H9 (cell line): ENCODE measurements around the gene ARL5A. TPM values are rescaled to one million over a fixed set of nuclear protein-coding genes. Genes with fewer than 3 reads are reported as not detected.

ENCODE experiments used
- DNase-seq: peaks from one replicate; pipeline ENCODE4 v3.0.0-alpha.2; 2017
- H2AFZ ChIP-seq: one replicate; pipeline ENCODE4 v1.6.1; 2013; ENCODE audit warnings: mild to moderate bottlenecking, low read length, control low read depth, moderate library complexity
- H2AK5ac ChIP-seq: 2 replicates; pipeline ENCODE4 v1.6.1; 2013; ENCODE audit warnings: low read length, control low read depth, mixed read lengths; ENCODE audit not compliant: insufficient read length
- H2BK120ac ChIP-seq: one replicate; pipeline ENCODE4 v1.6.1; 2013; ENCODE audit warnings: low read depth, mild to moderate bottlenecking, low read length, control low read depth, inconsistent platforms; ENCODE audit not compliant: poor library complexity, severe bottlenecking
- H2BK12ac ChIP-seq: 2 replicates; pipeline ENCODE4 v1.6.1; 2013; ENCODE audit warnings: low read length, control low read depth, mixed read lengths, low read depth; ENCODE audit not compliant: insufficient read length
- H2BK15ac ChIP-seq: 2 replicates; pipeline ENCODE4 v1.6.1; 2013; ENCODE audit warnings: low read depth, low read length, control low read depth
- H2BK20ac ChIP-seq: one replicate; pipeline ENCODE4 v1.6.1; 2013; ENCODE audit warnings: low read depth, mild to moderate bottlenecking, low read length, control low read depth, inconsistent platforms; ENCODE audit not compliant: poor library complexity, severe bottlenecking
- H2BK5ac ChIP-seq: 2 replicates; pipeline ENCODE4 v1.6.1; 2013; ENCODE audit warnings: low read length, control low read depth, mixed read lengths; ENCODE audit not compliant: insufficient read length
- H3K14ac ChIP-seq: 2 replicates; pipeline ENCODE4 v1.6.1; 2013; ENCODE audit warnings: low read length, control low read depth; ENCODE audit not compliant: insufficient read depth
- H3K18ac ChIP-seq: 2 replicates; pipeline ENCODE4 v1.6.1; 2013; ENCODE audit warnings: low read depth, mild to moderate bottlenecking, mixed read lengths, low read length, control low read depth; ENCODE audit not compliant: insufficient read length
- H3K23ac ChIP-seq: 2 replicates; pipeline ENCODE4 v1.6.1; 2013; ENCODE audit warnings: low read length, control low read depth, mixed read lengths, low read depth; ENCODE audit not compliant: insufficient read length
- H3K23me2 ChIP-seq: 2 replicates; pipeline ENCODE4 v1.6.1; 2013; ENCODE audit warnings: low read depth, mild to moderate bottlenecking, mixed read lengths, low read length, control low read depth; ENCODE audit not compliant: insufficient read length, poor library complexity, severe bottlenecking
- H3K27ac ChIP-seq: 2 replicates; pipeline ENCODE4 v1.5.1; 2013; ENCODE audit warnings: low read length, control low read depth, mixed read lengths, low read depth; ENCODE audit not compliant: insufficient read length
- H3K27me3 ChIP-seq: 2 replicates; pipeline ENCODE4 v1.6.1; 2013; ENCODE audit warnings: low read length, control low read depth, inconsistent platforms; ENCODE audit not compliant: insufficient read depth
- H3K4ac ChIP-seq: 2 replicates; pipeline ENCODE4 v1.6.1; 2013; ENCODE audit warnings: low read depth, mild to moderate bottlenecking, control low read depth, inconsistent platforms, low read length, moderate library complexity
- H3K4me1 ChIP-seq: 2 replicates; pipeline ENCODE4 v1.6.1; 2013; ENCODE audit warnings: low read length, control low read depth, inconsistent platforms; ENCODE audit not compliant: insufficient read depth
- H3K4me2 ChIP-seq: 2 replicates; pipeline ENCODE4 v1.6.1; 2013; ENCODE audit warnings: low read length, control low read depth, mixed read lengths; ENCODE audit not compliant: insufficient read length, insufficient read depth
- H3K56ac ChIP-seq: 2 replicates; pipeline ENCODE4 v1.6.1; 2013; ENCODE audit warnings: low read depth, mild to moderate bottlenecking, mixed read lengths, low read length, control low read depth; ENCODE audit not compliant: insufficient read length
- H3K79me1 ChIP-seq: 2 replicates; pipeline ENCODE4 v1.6.1; 2013; ENCODE audit warnings: low read depth, mild to moderate bottlenecking, moderate library complexity, low read length, control low read depth, inconsistent platforms; ENCODE audit not compliant: insufficient read depth, poor library complexity, severe bottlenecking
- H3K79me2 ChIP-seq: 2 replicates; pipeline ENCODE4 v1.6.1; 2013; ENCODE audit warnings: low read length, control low read depth, inconsistent platforms; ENCODE audit not compliant: insufficient read depth
- H3K9ac ChIP-seq: 2 replicates; pipeline ENCODE4 v1.6.1; 2013; ENCODE audit warnings: low read length, control low read depth, mixed read lengths; ENCODE audit not compliant: insufficient read length; ENCODE audit errors: extremely low read depth
- H3K9me3 ChIP-seq: one replicate; pipeline ENCODE4 v1.6.1; 2013; ENCODE audit warnings: low read depth, low read length, inconsistent platforms; ENCODE audit not compliant: control insufficient read depth
- H3T11ph ChIP-seq: one replicate; pipeline ENCODE4 v1.6.1; 2013; ENCODE audit warnings: mild to moderate bottlenecking, low read length, control low read depth, inconsistent platforms
- H4K20me1 ChIP-seq: one replicate; pipeline ENCODE4 v1.6.1; 2013; ENCODE audit not compliant: control insufficient read depth, insufficient read length, insufficient read depth
- H4K5ac ChIP-seq: 2 replicates; pipeline ENCODE4 v1.6.1; 2013; ENCODE audit warnings: low read depth, mild to moderate bottlenecking, mixed read lengths, low read length, control low read depth; ENCODE audit not compliant: insufficient read length
- H4K8ac ChIP-seq: replicated peaks from 2 replicates; pipeline ENCODE4 v1.6.1; 2013; ENCODE audit warnings: low read length, control low read depth, mixed read lengths, low read depth; ENCODE audit not compliant: insufficient read length
- H4K91ac ChIP-seq: 2 replicates; pipeline ENCODE4 v1.6.1; 2013; ENCODE audit warnings: low read depth, mild to moderate bottlenecking, moderate library complexity, mixed read lengths, low read length, control low read depth; ENCODE audit not compliant: insufficient read length
- H3K27ac Mint-ChIP-seq, 3 experiments: 2 replicates in 2 of 3; 3 replicates in 1 of 3; pipeline ENCODE4 v1.8.0; 2020 to 2021; ENCODE audit warnings: mixed read lengths in 3 of 3, mild to moderate bottlenecking in 1 of 3, moderate library complexity in 1 of 3
- H3K27me3 Mint-ChIP-seq: 2 replicates; pipeline ENCODE4 v1.8.0; 2021; ENCODE audit warnings: low read depth, mild to moderate bottlenecking, moderate library complexity, mixed read lengths
- H3K36me3 Mint-ChIP-seq, 3 experiments: 2 replicates in 2 of 3; 3 replicates in 1 of 3; pipeline ENCODE4 v1.8.0; 2020 to 2021; ENCODE audit warnings: low read depth in 3 of 3, mixed read lengths in 3 of 3; ENCODE audit not compliant: insufficient read depth in 1 of 3
- H3K4me1 Mint-ChIP-seq, 2 experiments: 2 replicates each; pipeline ENCODE4 v1.8.0; 2020; ENCODE audit warnings: mixed read lengths in 2 of 2
- H3K4me3 Mint-ChIP-seq, 2 experiments: 2 replicates in 1 of 2; 3 replicates in 1 of 2; pipeline ENCODE4 v1.8.0; 2020 to 2021; ENCODE audit warnings: mild to moderate bottlenecking in 2 of 2, mixed read lengths in 2 of 2, moderate library complexity in 1 of 2
- H3K9me3 Mint-ChIP-seq, 2 experiments: 2 replicates in 1 of 2; 3 replicates in 1 of 2; pipeline ENCODE4 v1.8.0; 2020; ENCODE audit warnings: mild to moderate bottlenecking in 2 of 2, mixed read lengths in 2 of 2, moderate library complexity in 1 of 2
- WGBS: extraction: QIAGEN DNeasy Blood & Tissue Kit; methylation state at CpG from one replicate; pipeline ENCODE4 v1.1.7; 2013; ENCODE audit warnings: missing lambda C conversion rate, low lambda C conversion rate, mixed read lengths; ENCODE audit not compliant: insufficient read length; ENCODE audit errors: extremely low coverage; 5-methylcytosine and 5-hydroxymethylcytosine counted together
- total RNA-seq: library from RNA; stranded (reverse); gene quantifications from 2 replicates; pipeline ENCODE4 v1.2.1, GENCODE V29; 2021
- TF ChIP-seq, protein P1 (sequence below): fragments of 200-600 bp; sonication (generic); conservative IDR thresholded peaks from 3 replicates; pipeline ENCODE4 v1.8.0; 2021; ENCODE audit warnings: antibody characterized with exemption, mild to moderate bottlenecking

The ARL5A gene
- total RNA-seq, 1 experiment from 2014 or later, result 66.7 TPM

DNA sequence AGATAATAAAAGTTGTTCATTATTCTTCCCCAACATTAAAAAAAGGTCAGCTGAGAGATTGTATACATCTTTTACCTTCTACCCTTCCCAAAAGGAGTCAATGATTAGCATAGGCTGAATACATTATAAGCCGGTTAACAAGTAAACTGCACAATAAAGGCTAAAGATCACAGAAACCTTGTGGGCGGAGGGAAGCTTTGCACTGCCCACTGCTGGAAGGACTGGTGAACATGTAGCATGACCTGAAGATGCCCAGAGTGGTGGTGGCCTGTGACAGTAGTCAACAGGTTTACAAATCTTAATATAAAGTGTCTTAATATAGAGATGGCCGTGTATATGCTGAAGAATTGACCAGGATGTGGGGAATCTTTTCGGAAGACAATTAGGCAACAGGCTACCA lies 35.6 kb downstream of the ARL5A start:
- Histone ChIP-seq H4K5ac (no peak overlapping the region), H3K9ac (no peak overlapping the region), H2AK5ac (no peak overlapping the region), H2BK20ac (no peak overlapping the region), H2BK15ac (no peak overlapping the region), H4K20me1 (no peaks in the 10 kb centered on the region), H3K9me3 (no peaks in the 10 kb centered on the region), H3K27me3 (no peaks in the 10 kb centered on the region), H4K91ac (no peak overlapping the region), H3K4ac (no peak overlapping the region), H3K56ac (no peak overlapping the region), H4K8ac (no peak overlapping the region), H2BK120ac (no peak overlapping the region), H3K79me1 (no peaks in the 10 kb centered on the region), H3K79me2 (no peaks in the 10 kb centered on the region), H2AFZ (no peak overlapping the region), H3K23ac (no peak overlapping the region), H3K23me2 (no peaks in the 10 kb centered on the region), H3K14ac (no peak overlapping the region), H3K4me1 (no peaks in the 10 kb centered on the region), H3K4me2 (no peak overlapping the region), H2BK12ac (no peak overlapping the region), H3K27ac (no peak overlapping the region), H3K18ac (no peak overlapping the region), H3T11ph (no peak overlapping the region), H2BK5ac (no peak overlapping the region)
- TF ChIP-seq, protein P1, sequence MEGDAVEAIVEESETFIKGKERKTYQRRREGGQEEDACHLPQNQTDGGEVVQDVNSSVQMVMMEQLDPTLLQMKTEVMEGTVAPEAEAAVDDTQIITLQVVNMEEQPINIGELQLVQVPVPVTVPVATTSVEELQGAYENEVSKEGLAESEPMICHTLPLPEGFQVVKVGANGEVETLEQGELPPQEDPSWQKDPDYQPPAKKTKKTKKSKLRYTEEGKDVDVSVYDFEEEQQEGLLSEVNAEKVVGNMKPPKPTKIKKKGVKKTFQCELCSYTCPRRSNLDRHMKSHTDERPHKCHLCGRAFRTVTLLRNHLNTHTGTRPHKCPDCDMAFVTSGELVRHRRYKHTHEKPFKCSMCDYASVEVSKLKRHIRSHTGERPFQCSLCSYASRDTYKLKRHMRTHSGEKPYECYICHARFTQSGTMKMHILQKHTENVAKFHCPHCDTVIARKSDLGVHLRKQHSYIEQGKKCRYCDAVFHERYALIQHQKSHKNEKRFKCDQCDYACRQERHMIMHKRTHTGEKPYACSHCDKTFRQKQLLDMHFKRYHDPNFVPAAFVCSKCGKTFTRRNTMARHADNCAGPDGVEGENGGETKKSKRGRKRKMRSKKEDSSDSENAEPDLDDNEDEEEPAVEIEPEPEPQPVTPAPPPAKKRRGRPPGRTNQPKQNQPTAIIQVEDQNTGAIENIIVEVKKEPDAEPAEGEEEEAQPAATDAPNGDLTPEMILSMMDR, result peak; percentile 49
- H3K27ac Mint-ChIP-seq, result no peak overlapping the region; a peak in 1 of 7 replicates
- no peak overlapping the region for H3K4me3 Mint-ChIP-seq
- peaks cover 8 to 11% of the 10 kb centered on the region in 2 experiments for H3K4me1 Mint-ChIP-seq
- no peak for DNase-seq
- H3K27me3 Mint-ChIP-seq, result no peaks in the 10 kb centered on the region; the same call in 1 of the 2 replicates
- whole genome bisulfite sequencing, result no CpG with 5 or more reads among the region's 4 CpGs
- H3K9me3 Mint-ChIP-seq, result peaks cover 0 to 3% of the 10 kb centered on the region in 2 experiments; a peak in 1 of 5 replicates
- peaks cover 8 to 14% (median 12%) of the 10 kb centered on the region in 3 experiments; a peak in 6 of 7 replicates for H3K36me3 Mint-ChIP-seq
